OCI-LY1 (cell line): Measurements from ENCODE around the gene SPAG6.

Experiments used
- EZH2 ChIP-seq: fragments of 200-600 bp; sonication (generic), shearing (Covaris generic); IDR thresholded peaks from 2 replicates; pipeline ENCODE4 v1.8.0; 2017; ENCODE audit warnings: borderline replicate concordance, mixed run types, mild to moderate bottlenecking, antibody characterized with exemption, low read length, moderate library complexity, mixed read lengths
- TF ChIP-seq, protein P1 (sequence below): fragments of 200-600 bp; sonication (generic), shearing (Covaris generic); IDR thresholded peaks from 2 replicates; pipeline ENCODE4 v1.5.1; 2017; ENCODE audit warnings: mild to moderate bottlenecking, antibody characterized with exemption, low read length, moderate library complexity, mixed read lengths

DNA sequence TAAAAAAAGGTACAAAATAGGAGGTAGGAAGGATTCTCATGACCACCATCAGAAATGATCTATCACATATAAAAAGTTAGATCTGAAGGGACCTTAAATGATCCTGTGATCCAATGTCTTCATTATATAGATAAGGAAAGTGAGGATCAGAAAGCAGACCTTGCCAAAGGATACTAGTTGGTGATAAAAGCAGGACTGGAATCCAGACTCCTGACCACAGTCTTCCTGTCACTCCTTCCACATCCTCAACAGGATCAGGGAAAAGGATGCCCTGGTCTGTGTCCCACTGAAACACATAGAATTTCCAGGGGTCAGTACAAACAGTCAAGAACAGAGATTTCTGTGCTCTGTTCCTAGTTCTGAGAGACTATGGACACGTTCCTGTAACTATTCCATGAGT, 97.2 kb downstream of the SPAG6 start:
- TF ChIP-seq, protein P1, sequence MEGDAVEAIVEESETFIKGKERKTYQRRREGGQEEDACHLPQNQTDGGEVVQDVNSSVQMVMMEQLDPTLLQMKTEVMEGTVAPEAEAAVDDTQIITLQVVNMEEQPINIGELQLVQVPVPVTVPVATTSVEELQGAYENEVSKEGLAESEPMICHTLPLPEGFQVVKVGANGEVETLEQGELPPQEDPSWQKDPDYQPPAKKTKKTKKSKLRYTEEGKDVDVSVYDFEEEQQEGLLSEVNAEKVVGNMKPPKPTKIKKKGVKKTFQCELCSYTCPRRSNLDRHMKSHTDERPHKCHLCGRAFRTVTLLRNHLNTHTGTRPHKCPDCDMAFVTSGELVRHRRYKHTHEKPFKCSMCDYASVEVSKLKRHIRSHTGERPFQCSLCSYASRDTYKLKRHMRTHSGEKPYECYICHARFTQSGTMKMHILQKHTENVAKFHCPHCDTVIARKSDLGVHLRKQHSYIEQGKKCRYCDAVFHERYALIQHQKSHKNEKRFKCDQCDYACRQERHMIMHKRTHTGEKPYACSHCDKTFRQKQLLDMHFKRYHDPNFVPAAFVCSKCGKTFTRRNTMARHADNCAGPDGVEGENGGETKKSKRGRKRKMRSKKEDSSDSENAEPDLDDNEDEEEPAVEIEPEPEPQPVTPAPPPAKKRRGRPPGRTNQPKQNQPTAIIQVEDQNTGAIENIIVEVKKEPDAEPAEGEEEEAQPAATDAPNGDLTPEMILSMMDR: no peak
- no peak for TF ChIP-seq EZH2
